SHP77 (cell line): Measurements from ENCODE around the gene PLK2.

Experiments
- DNase-seq, 2 experiments: peaks; one replicate each; lab custom pipeline; 2025; lab: John Stamatoyannopoulos, UW

PLK2 gene

DNA sequence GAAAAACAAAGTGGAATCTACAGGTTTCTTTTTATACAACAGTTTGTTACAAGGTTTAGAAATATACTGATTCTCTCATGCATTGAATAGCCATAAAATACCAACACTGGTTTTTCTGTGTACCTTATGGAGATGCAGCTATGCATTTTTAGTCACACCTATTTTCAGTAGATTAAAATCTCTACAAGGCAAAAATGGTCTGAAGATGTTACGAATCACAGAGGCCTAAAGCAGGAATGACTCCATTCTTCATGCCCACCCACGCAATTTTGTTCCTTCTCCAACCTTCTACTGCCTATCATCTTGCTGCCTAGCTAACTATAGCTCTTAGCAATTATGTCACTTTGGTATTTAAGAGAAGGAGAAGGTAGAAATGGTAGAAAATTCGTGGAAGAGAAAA lies 9.9 kb downstream of the PLK2 start:
- DNase-seq = no peak

DNA sequence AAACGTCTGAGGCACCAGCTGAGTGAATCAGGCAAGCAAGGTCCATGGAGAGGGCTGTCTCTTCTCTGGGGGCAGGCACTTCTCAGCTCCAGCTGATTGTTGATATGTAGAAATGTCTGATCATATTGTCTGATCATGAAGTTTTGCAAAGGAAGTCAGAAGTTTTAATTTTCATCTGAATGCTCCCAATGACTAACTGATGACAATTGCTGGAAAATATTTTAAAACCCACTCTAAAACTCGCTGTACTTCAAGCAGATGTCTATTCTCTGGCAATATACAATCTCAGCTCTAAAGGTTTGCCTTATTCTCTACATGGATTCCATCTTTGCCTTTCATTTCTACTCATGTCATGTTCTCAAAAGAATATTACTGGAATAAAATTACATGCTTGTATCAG lies 12.7 kb downstream of the PLK2 start:
- no peak for DNase-seq

DNA sequence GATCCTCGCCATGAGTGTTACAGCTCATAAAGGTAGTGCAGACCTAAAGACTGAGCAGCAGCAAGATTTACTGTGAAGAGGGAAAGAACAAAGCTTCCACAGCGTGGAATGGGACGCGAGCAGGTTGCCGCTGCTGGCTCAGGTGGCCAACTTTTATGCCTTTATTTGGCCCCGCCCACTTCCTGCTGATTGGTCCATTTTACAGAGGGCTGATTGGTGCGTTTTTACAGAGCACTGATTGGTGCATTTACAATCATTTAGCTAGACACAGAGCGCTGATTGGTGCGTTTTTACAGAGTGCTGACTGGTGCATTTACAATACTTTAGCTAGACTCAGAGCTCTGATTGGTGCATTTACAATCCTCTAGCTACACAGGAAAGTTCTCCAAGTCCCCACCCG lies 13.9 kb downstream of the PLK2 start:
- DNase-seq = no peak

DNA sequence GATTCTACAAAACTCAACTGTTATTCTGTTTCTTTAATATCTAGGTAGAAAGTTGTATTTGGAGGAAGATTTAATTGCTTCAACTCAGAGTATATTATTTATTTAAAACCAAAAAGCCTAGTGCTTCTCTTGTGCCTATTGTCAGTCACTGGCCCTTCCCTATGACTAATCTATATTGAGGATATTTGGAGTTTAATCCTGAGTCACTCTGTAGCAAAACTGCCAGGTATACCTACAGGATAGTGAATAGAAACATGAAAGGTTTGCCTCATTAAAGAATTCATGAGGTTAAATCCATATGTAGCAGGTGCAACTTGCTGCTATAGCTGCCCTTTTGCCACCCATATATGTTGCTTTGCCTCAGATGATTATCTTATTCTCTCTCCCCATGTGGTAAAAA lies 15.1 kb downstream of the PLK2 start:
- no peak for DNase-seq

DNA sequence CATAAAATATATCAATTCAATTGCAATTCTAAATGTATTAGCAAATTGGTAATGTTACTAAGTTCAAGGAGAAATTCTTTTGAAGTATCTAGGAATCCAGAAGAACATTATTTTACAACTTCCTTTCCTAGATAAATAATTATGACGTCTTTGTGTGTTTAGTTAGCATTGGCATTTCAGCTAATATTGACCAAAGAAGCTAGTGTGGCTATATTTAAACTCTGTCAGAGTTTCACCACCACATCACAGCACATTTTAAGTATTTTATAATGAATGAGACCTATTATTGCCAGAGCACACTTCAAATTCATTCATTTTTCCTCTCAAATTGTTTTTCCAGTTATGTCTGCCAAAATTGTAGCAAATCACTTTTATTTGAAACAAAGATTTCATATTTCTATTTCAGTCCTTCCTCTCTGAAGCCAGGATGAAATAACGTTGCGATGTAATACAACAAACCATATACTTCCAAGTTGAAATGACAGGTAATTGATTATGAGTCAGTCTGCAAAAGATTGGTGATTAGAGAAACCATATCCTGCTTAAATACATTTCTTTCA lies 18.9 kb downstream of the PLK2 start:
- DNase-seq = no peak

DNA sequence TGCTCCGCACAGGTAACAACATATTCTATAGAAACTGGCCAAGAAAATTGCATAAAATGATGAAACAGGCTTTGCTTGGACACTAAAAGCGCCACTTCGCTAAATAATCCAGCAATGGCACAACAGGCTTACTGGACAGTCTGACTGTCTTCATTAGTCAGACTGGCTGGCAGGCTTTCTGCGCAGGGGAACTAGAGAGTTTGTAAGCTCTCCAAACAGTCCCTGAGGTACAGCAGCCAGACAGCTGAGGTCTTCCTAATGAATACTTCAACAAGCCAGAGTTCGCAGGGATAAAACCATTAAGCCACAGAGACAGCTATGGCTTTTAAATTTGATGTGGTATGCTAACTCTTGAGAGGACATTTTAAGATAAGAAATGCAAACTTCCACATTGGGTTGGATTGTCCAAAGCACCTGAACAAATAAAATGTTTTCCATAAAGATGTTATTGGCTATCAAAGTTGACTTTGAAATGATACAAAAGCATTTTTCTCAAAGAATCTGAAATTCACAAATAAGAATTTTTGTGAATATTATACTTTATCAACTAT lies 20.7 kb downstream of the PLK2 start:
- DNase-seq = no peak

DNA sequence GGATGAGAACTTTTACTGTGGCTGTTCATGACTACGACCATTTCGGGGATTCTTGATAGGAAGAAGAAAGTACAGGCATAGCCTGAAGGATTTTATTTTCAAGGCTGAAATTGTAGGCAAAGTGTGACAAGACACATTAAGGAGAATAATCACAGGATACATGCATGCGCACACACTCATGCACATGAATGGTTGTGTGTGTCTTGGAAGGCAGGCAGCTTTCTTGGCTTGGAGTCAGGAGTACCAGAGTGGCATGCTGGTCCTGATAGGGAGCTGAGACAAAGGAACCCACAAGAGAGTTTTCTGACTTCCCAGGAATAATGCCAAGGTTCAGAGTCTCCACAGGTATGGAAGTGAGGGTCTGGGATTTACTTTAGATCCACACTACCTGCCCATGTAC lies 22.2 kb downstream of the PLK2 start:
- DNase-seq = no peak

DNA sequence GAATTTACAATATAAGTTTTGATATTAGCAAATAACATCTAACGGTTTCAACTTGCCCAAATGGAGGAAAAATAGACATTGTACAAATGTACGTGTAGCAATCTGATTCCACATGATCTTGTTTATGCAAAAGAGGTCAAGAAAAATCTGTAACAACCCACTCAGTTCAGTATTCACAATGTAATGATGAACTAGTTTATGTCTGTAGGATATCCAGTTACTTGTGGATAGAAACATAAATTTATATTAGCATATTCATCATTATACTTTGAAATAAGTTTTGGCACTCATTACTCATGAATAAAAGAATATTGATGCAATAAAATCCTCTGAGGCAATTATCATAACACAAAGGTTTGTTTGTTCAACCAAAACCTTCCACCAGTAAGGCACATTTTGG lies 28.1 kb downstream of the PLK2 start:
- no peak for DNase-seq

DNA sequence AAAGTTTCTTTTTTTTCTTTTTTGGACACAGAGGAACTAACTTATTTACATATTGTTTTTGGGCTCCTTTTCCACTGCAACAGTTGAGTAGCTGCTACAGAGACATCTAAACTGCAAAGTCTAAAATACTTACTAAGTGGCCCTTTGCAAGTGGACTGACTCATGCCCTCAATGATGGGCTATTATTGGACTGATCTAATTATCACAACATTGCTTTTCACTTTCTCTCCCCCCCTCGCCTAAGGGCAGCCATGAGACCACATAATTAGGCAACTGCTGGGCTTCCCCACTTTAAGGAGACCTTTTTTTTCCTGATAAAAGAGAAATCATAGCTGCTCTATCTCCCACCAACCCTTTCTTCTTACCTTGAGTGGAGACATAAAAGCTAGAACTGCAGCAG lies 47.0 kb downstream of the PLK2 start:
- no peak for DNase-seq

DNA sequence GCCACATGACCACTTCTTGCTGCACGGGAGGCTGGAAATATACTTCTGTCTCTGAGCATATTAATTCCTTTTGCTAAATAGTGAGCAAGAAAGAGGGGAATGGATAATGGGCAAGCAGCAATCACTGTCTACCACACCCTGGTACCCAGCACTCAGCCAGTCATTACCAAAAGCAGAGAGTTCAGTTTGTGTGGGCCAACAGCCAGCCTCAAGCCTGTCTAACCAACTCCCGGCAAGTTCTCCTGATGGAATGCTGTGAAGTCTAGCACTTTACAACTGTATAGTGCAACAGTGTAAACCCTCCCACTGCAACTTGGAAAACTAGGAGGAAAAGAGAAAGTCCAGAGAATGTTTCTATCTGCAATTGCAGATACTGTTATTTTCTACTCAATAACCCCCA lies 47.8 kb downstream of the PLK2 start:
- DNase-seq = no peak

DNA sequence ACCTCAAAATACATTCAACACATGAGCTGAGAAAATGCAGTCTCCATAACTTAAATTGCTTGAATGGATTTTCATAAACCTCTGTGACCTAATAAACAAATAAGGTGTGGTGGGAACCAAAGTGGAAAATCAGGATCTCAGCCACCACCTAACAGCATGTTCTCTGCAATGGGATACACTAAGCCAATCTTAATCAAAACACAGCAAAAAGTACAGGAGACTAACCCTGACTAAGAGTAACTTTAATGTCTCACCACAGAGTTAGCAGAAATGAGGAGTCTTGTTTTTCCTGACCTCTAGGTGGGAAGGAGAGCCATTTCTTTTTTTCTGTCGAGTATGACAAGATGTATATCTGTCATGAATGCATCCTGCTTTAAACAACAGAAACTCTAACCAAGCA lies 48.5 kb downstream of the PLK2 start:
- no peak for DNase-seq

DNA sequence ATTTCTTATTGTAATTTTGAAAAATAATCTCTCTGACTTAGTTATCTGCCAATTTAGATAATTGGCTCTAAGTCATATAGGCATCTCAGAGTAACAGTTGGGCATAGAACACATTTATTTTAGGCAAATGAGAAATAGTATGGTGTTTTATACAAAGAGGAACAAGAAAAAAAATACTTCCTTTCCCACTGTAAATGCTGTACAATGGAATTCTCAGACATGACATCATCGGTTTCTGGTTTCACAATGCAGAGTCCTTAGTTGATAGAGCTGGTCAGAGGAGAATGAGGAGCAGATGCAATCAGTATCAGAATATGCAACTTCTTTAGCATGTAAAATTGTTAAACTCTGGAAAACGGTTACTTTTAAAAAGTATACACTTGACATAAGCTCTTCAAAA lies 49.4 kb downstream of the PLK2 start:
- DNase-seq = no peak

DNA sequence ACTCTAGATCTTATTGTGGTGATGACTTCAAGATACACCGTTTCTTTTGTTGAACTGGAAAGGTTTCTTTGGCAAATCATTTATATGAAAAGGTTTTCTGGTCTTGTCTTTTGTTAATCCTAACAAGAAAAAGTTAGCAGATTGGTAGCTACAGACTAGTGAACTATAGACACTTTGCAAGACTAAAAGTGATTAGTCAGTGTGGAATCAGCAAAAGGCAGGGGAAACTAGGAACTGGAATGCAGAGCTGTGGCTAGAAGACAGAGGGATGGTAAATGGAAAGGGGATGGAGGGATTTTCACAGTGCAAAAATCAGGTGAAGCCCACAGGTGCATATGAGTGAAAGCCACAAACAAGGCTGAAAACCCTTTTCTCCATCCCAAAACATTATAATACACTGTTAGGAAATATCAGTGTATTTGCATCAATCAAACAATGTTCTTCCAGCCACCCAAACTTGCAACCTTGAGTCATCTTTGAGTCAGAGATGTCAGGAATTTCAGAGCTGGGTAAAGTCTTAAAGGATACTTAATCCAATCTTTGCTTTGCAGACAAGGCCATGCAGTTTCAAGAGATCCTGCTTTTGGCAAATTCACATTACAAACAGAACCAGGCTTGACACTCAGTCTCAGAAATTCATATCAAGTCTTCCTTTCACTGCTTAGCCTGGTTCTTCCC lies 52.7 kb downstream of the PLK2 start:
- DNase-seq = no peak

DNA sequence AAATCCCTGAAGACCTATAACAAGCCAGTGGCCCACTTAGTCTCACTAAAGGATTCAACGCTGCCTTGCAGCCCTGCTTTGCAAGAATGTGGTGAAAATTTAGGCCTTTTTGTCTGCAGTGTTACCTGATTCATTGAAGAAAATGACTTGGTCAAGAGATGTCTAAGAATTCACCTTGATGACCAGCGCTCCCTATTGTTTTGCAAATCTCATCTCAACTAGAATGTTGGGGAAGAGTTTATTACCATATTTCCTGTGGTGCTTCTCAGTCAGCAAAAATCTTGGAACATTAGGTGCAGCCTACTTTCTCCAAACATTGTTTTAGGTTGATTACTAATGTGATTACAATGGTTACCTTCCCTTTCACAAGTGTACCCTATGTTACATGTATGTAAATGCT lies 53.5 kb downstream of the PLK2 start:
- DNase-seq = no peak

DNA sequence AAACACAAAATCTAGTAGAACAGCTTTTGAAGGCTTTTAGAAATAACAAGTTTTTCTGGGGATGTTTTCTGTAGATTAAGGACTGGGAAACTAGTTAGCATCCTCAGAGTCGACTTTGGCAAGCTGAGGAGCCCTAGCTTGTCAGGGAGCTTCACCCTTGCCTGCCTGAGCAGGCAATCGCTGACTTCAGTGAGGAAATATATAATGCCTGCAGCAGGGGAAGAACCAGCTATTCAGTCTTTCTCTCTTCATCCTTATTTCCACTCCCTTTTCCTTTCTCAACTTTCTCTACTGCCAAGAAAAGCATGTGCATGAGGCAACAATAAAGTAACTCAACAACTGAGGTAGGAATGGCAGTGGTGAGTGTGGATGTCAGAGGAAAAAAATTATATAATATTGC lies 54.7 kb downstream of the PLK2 start:
- DNase-seq = no peak

DNA sequence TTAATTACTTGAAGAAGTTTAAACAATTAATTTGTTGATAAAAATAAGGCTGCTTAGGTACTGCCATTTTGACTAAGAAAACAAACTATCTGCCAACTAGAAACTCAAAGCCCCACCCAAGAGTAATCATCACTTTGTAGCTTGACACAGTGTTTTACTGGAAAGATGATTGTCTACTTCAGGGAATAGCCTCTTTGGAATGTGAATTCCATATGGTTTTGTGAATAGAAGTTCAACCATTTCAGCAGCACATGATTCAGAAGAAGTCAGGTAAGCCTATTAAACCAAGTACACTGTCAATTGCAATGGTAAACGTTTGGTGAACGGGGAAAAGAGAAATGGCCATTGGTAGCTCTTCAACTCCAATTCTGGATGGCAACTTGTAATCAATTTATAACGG lies 55.2 kb downstream of the PLK2 start:
- no peak for DNase-seq
